PC-3 (cell line): ENCODE data around the gene POP5. TPM values are rescaled to one million over a fixed set of nuclear protein-coding genes. Genes with fewer than 3 reads are reported as not detected.

Experiments
- ATAC-seq: fragments of 200-7000 bp; cut with Tn5 transposase; 2 replicates; pipeline ENCODE4 v1.9.1; 2020; ENCODE audit warnings: mild to moderate bottlenecking, moderate library complexity
- BruUV-seq: library from RNA; stranded (reverse); fragments of 400-500 nt; replicated peaks from 2 replicates; lab custom pipeline; 2021; lab: Mats Ljungman, UMichigan
- CTCF ChIA-PET: fragments of 300-600 bp; sonication (Branson Sonifier 250); formaldehyde crosslinking; loops from one replicate; lab custom pipeline; 2022; ENCODE audit warnings: antibody characterized with exemption; lab: Charles Lee
- POLR2A ChIA-PET: fragments of 300-600 bp; sonication (Branson Sonifier 250); formaldehyde crosslinking; loops from one replicate; lab custom pipeline; 2022; ENCODE audit warnings: antibody characterized with exemption; ENCODE audit not compliant: unreplicated experiment; lab: Charles Lee
- DNase-seq: peaks from one replicate; pipeline ENCODE4 v3.0.0-alpha.2; 2015
- H2AFZ ChIP-seq: fragments of 300-600 bp; sonication (generic); 2 replicates; pipeline ENCODE4 v1.6.0; 2016; ENCODE audit warnings: antibody characterized with exemption, low read length
- H3F3A ChIP-seq: fragments of 300-600 bp; sonication (generic); one replicate; pipeline ENCODE4 v1.6.0; 2017; ENCODE audit warnings: antibody characterized with exemption, low read length, control low read depth, mild to moderate bottlenecking; ENCODE audit not compliant: unreplicated experiment
- H3K27ac ChIP-seq: fragments of 300-600 bp; sonication (generic); 2 replicates; pipeline ENCODE4 v1.5.1; 2016; ENCODE audit warnings: mild to moderate bottlenecking, low read length
- H3K27me3 ChIP-seq: fragments of 300-600 bp; sonication (generic); 2 replicates; pipeline ENCODE4 v1.6.1; 2016; ENCODE audit warnings: low read length, mixed read lengths
- H3K36me3 ChIP-seq: fragments of 300-600 bp; sonication (generic); 2 replicates; pipeline ENCODE4 v1.6.1; 2016; ENCODE audit warnings: low read depth, mixed run types, low read length, mixed read lengths
- H3K4me1 ChIP-seq: fragments of 300-600 bp; sonication (generic); 2 replicates; pipeline ENCODE4 v1.5.1; 2016; ENCODE audit warnings: low read length; ENCODE audit not compliant: insufficient read depth
- H3K4me2 ChIP-seq: fragments of 300-600 bp; sonication (generic); 2 replicates; pipeline ENCODE4 v1.6.0; 2016; ENCODE audit warnings: low read length
- H3K4me3 ChIP-seq: fragments of 300-600 bp; sonication (generic); 2 replicates; pipeline ENCODE4 v1.5.1; 2016; ENCODE audit warnings: mild to moderate bottlenecking, low read length, mixed read lengths
- H3K79me2 ChIP-seq: fragments of 300-600 bp; sonication (generic); 2 replicates; pipeline ENCODE4 v1.6.1; 2017; ENCODE audit warnings: low read length, mixed read lengths
- H3K9ac ChIP-seq: fragments of 300-600 bp; sonication (generic); 2 replicates; pipeline ENCODE4 v1.6.0; 2016; ENCODE audit warnings: mild to moderate bottlenecking, low read length
- H3K9me2 ChIP-seq: fragments of 300-600 bp; sonication (generic); replicated peaks from 2 replicates; pipeline ENCODE4 v1.6.1; 2016; ENCODE audit warnings: mixed run types, low read length, mixed read lengths
- H3K9me3 ChIP-seq: fragments of 300-600 bp; sonication (generic); 2 replicates; pipeline ENCODE4 v1.6.1; 2016; ENCODE audit warnings: low read length, mixed read lengths
- H4K20me1 ChIP-seq: fragments of 300-600 bp; sonication (generic); 2 replicates; pipeline ENCODE4 v1.6.1; 2016; ENCODE audit warnings: low read length, mixed read lengths
- EZH2 ChIP-seq: fragments of 300-600 bp; sonication (generic); IDR thresholded peaks from one replicate; pipeline ENCODE4 v1.6.1; 2017; ENCODE audit warnings: antibody characterized with exemption, mild to moderate bottlenecking, low read length; ENCODE audit not compliant: unreplicated experiment
- EZH2phosphoT487 ChIP-seq: fragments of 300-600 bp; sonication (generic); IDR thresholded peaks from 2 replicates; pipeline ENCODE4 v1.6.1; 2018; ENCODE audit warnings: mild to moderate bottlenecking, antibody characterized with exemption, low read length, borderline replicate concordance
- intact Hi-C: fragments of 100-400 bp; cut with micrococcal nuclease; formaldehyde crosslinking; loops from 2 replicates; pipeline ENCODE4 v1.9.0; 2023
- total RNA-seq: library from RNA; depleted of rRNA; stranded (reverse); fragments of >200 nt; gene quantifications from 2 replicates; pipeline ENCODE4 v1.2.3, GENCODE V29; 2014
- TF ChIP-seq, protein P1 (sequence below): fragments of 300-600 bp; sonication (generic); conservative IDR thresholded peaks from 2 replicates; pipeline ENCODE4 v1.5.1; 2017; ENCODE audit warnings: antibody characterized with exemption, low read depth, mild to moderate bottlenecking, low read length

Gene POP5
- total RNA-seq, 1 experiment from 2014 or later: 89.8 TPM

GRCh38 chr12:120562906-120563305 lies 18.3 kb downstream of the POP5 start:
- intact Hi-C loops: no loop called here
- H2AFZ ChIP-seq: no peak overlapping the region
- H3F3A ChIP-seq: peaks cover 3% of the 10 kb centered on the region
- BruUV-seq: no TSS peak
- no peak overlapping the region for H3K4me2 ChIP-seq
- H3K4me3 ChIP-seq: no peak overlapping the region
- H3K9me2 ChIP-seq: no peaks in the 10 kb centered on the region
- no peaks in the 10 kb centered on the region for H4K20me1 ChIP-seq
- ATAC-seq: no peak
- CTCF ChIA-PET: no interaction called here
- no peaks in the 10 kb centered on the region for H3K9me3 ChIP-seq
- no peak for DNase-seq
- POLR2A ChIA-PET: no interaction called here
- peaks cover 73% of the 10 kb centered on the region for H3K36me3 ChIP-seq
- H3K4me1 ChIP-seq: no peaks in the 10 kb centered on the region
- H3K9ac ChIP-seq: no peak overlapping the region
- TF ChIP-seq EZH2 (no peak), EZH2phosphoT487 (no peak)
- TF ChIP-seq, protein P1, sequence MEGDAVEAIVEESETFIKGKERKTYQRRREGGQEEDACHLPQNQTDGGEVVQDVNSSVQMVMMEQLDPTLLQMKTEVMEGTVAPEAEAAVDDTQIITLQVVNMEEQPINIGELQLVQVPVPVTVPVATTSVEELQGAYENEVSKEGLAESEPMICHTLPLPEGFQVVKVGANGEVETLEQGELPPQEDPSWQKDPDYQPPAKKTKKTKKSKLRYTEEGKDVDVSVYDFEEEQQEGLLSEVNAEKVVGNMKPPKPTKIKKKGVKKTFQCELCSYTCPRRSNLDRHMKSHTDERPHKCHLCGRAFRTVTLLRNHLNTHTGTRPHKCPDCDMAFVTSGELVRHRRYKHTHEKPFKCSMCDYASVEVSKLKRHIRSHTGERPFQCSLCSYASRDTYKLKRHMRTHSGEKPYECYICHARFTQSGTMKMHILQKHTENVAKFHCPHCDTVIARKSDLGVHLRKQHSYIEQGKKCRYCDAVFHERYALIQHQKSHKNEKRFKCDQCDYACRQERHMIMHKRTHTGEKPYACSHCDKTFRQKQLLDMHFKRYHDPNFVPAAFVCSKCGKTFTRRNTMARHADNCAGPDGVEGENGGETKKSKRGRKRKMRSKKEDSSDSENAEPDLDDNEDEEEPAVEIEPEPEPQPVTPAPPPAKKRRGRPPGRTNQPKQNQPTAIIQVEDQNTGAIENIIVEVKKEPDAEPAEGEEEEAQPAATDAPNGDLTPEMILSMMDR: no peak
- H3K27me3 ChIP-seq: no peaks in the 10 kb centered on the region
- no peak overlapping the region for H3K27ac ChIP-seq
- no peaks in the 10 kb centered on the region for H3K79me2 ChIP-seq

DNA sequence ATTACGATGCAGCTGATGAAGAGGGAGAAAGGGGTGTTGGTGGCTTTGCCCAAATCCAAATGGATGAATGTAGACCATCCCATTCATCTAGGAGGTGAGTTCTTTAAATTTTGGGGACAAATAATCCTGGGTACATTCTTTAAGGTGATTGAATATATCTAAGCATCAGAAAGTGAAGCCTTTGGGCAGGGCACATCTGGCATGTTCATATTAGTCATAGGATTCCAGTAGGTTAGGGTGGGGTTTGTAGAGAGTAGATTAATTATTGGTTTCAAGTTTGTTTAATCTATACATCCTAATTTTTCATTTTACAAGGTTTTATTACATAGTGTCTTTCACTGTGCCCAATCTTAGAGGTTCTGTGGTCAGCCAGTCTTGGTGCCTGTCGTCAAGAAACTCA lies 23.6 kb downstream of the POP5 start:
- no peak for TF ChIP-seq EZH2
- TF ChIP-seq EZH2phosphoT487: no peak
- TF ChIP-seq, protein P1: no peak
- H3K9me3 ChIP-seq: no peaks in the 10 kb centered on the region
- POLR2A ChIA-PET: no interaction called here
- peaks cover 65% of the 10 kb centered on the region for H3K36me3 ChIP-seq
- H3K4me1 ChIP-seq: no peaks in the 10 kb centered on the region
- no peaks in the 10 kb centered on the region for H4K20me1 ChIP-seq
- peak; percentile 1 for DNase-seq
- H3F3A ChIP-seq: peaks cover 10% of the 10 kb centered on the region
- H2AFZ ChIP-seq: no peak overlapping the region
- H3K4me2 ChIP-seq: no peak overlapping the region
- no peak overlapping the region for H3K27ac ChIP-seq
- H3K9ac ChIP-seq: no peak overlapping the region
- no peaks in the 10 kb centered on the region for H3K27me3 ChIP-seq
- CTCF ChIA-PET: no interaction called here
- peak; percentile 58; the same call in 1 of the 2 replicates for ATAC-seq
- TSS peak; percentile 10 for BruUV-seq
- H3K79me2 ChIP-seq: peaks cover 23% of the 10 kb centered on the region
- intact Hi-C loops: no loop called here
- no peak overlapping the region for H3K4me3 ChIP-seq
- H3K9me2 ChIP-seq: no peaks in the 10 kb centered on the region

- Histone ChIP-seq H4K20me1 (0 out of 2 replicates have a peak, but pooled peaks cover 4% of the 10 kb centered on the region), H3K79me2 (peaks cover 46% of the 10 kb centered on the region), H2AFZ (no peak overlapping the region), H3K9me2 (no peaks in the 10 kb centered on the region), H3K4me2 (no peak overlapping the region), H3K27ac (no peak overlapping the region), H3K36me3 (peaks cover 45% of the 10 kb centered on the region), H3K4me3 (no peak overlapping the region), H3K9ac (no peak overlapping the region), H3F3A (peaks cover 10% of the 10 kb centered on the region), H3K4me1 (no peaks in the 10 kb centered on the region), H3K27me3 (no peaks in the 10 kb centered on the region), H3K9me3 (no peaks in the 10 kb centered on the region)
- no TSS peak for BruUV-seq
- intact Hi-C loops: no loop called here
- TF ChIP-seq, protein P1: no peak
- ATAC-seq: no peak
- CTCF ChIA-PET: no interaction called here
- no peak for DNase-seq
- POLR2A ChIA-PET: no interaction called here
These were observed 26.5 kb downstream of the POP5 start for GRCh38 chr12:120554678-120555077.
